Tibial artery (tissue), 4 donors: ENCODE data around the gene CNTNAP2.

Experiments used
- DNase-seq, 2 donors: peaks; one replicate each; pipeline ENCODE4 v3.0.0-alpha.2; 2019
- H3K27ac ChIP-seq, 2 donors: fragments of 200-600 bp; sonication (generic) in 1 of 2; 1 replicate in 1 of 2; 2 replicates in 1 of 2; pipeline ENCODE4 v1.5.1; 2018 to 2019; ENCODE audit warnings: mild to moderate bottlenecking in 1 of 2
- H3K27me3 ChIP-seq, 2 donors: fragments of 200-600 bp; sonication (generic) in 1 of 2; one replicate each; pipeline versions ENCODE4 v1.5.1 to v1.6.0; 2016 to 2019
- H3K36me3 ChIP-seq, 3 donors: fragments of 200-600 bp; sonication (generic) in 2 of 3; one replicate each; pipeline ENCODE4 v1.5.1; 2016 to 2019; ENCODE audit warnings: mild to moderate bottlenecking in 2 of 3
- H3K4me1 ChIP-seq, 4 donors: fragments of 200-600 bp; sonication (generic) in 2 of 4; 1 replicate in 3 of 4; 2 replicates in 1 of 4; pipeline ENCODE4 v1.5.1; 2016 to 2019
- H3K4me3 ChIP-seq, 2 donors: fragments of 200-600 bp; sonication (generic) in 1 of 2; 1 replicate in 1 of 2; 2 replicates in 1 of 2; pipeline ENCODE4 v1.5.1; 2018 to 2019; ENCODE audit warnings: mild to moderate bottlenecking in 2 of 2
- H3K9me3 ChIP-seq, 3 donors: fragments of 200-600 bp; sonication (generic) in 1 of 3; one replicate each; pipeline ENCODE4 v1.5.1; 2016 to 2019
- CTCF ChIP-seq, 2 experiments: fragments of 200-600 bp in 1 of 2; fragments of 450-650 bp in 1 of 2; IDR thresholded peaks; one replicate each; pipeline ENCODE4 v1.5.1; 2017 to 2019; ENCODE audit warnings: antibody characterized with exemption in 2 of 2, mild to moderate bottlenecking in 1 of 2, moderate library complexity in 1 of 2
- intact Hi-C: fragments of 100-400 bp; cut with DNase I; formaldehyde crosslinking; loops from one replicate; pipeline ENCODE4 v1.15.0; 2023; ENCODE audit warnings: low total_unique reads

CNTNAP2 gene

GRCh38 chr7:148334441-148334956, 2217.9 kb downstream of the CNTNAP2 start:
- Histone ChIP-seq H3K4me1 (peaks cover 0 to 8% (median 3%) of the 10 kb centered on the region in 4 donors), H3K36me3 (no peaks in the 10 kb centered on the region), H3K27ac (no peak overlapping the region), H3K4me3 (no peak overlapping the region), H3K27me3 (peaks cover 0 to 35% of the 10 kb centered on the region in 2 donors), H3K9me3 (no peaks in the 10 kb centered on the region)
- no peak for DNase-seq
- TF ChIP-seq CTCF (IDR thresholded peaks at IDR 0.05), result no peak
- intact Hi-C loops, result no loop called here

- Histone ChIP-seq H3K27ac (no peak overlapping the region), H3K4me3 (no peak overlapping the region), H3K36me3 (no peaks in the 10 kb centered on the region), H3K9me3 (no peaks in the 10 kb centered on the region), H3K27me3 (peaks cover 0 to 37% of the 10 kb centered on the region in 2 donors), H3K4me1 (peaks cover 0 to 10% (median 4%) of the 10 kb centered on the region in 4 donors)
- no peak for DNase-seq
- TF ChIP-seq CTCF (IDR thresholded peaks at IDR 0.05), result no peak
- intact Hi-C loops, result no loop called here
Observed at GRCh38 chr7:148334959-148335577, 2218.5 kb downstream of the CNTNAP2 start.

GRCh38 chr7:148335790-148336189, 2219.2 kb downstream of the CNTNAP2 start:
- peaks cover 0 to 10% (median 4%) of the 10 kb centered on the region in 4 donors for H3K4me1 ChIP-seq
- intact Hi-C loops, result no loop called here
- H3K36me3 ChIP-seq, result no peaks in the 10 kb centered on the region
- H3K27me3 ChIP-seq, result peaks cover 0 to 37% of the 10 kb centered on the region in 2 donors
- no peak overlapping the region for H3K4me3 ChIP-seq
- no peak for TF ChIP-seq CTCF (IDR thresholded peaks at IDR 0.05)
- no peak for DNase-seq
- no peaks in the 10 kb centered on the region for H3K9me3 ChIP-seq
- no peak overlapping the region for H3K27ac ChIP-seq

GRCh38 chr7:148336411-148336810, 2219.8 kb downstream of the CNTNAP2 start:
- Histone ChIP-seq H3K27me3 (peaks cover 0 to 40% of the 10 kb centered on the region in 2 donors), H3K4me1 (peaks cover 0 to 10% (median 4%) of the 10 kb centered on the region in 4 donors), H3K4me3 (no peak overlapping the region), H3K36me3 (no peaks in the 10 kb centered on the region), H3K27ac (no peak overlapping the region), H3K9me3 (no peaks in the 10 kb centered on the region)
- intact Hi-C loops, result no loop called here
- TF ChIP-seq CTCF (IDR thresholded peaks at IDR 0.05), result no peak
- no peak for DNase-seq

- intact Hi-C loops, result no loop called here
- no peak overlapping the region for H3K27ac ChIP-seq
- H3K9me3 ChIP-seq, result no peaks in the 10 kb centered on the region
- TF ChIP-seq CTCF (IDR thresholded peaks at IDR 0.05), result no peak
- H3K27me3 ChIP-seq, result peaks cover 0 to 40% of the 10 kb centered on the region in 2 donors
- peaks cover 0 to 10% (median 4%) of the 10 kb centered on the region in 4 donors for H3K4me1 ChIP-seq
- no peaks in the 10 kb centered on the region for H3K36me3 ChIP-seq
- H3K4me3 ChIP-seq, result no peak overlapping the region
- DNase-seq, result no peak
Observed at GRCh38 chr7:148337246-148337965, 2220.8 kb downstream of the CNTNAP2 start.
